NK-92 (cell line): ENCODE measurements around the gene TEX261.
"Not testable (repeated sequence)": the region's sequence is repeated elsewhere in the genome, so short reads cannot be mapped to it uniquely, and the experiment has no call there.

Experiments used
- DNase-seq: peaks from one replicate; lab custom pipeline; 2025; ENCODE audit not compliant: unreplicated experiment; lab: John Stamatoyannopoulos, UW

TEX261 gene

GRCh38 chr2:71000780-71001591 is 6.3 kb upstream of the TEX261 start:
- DNase-seq: peak; percentile 8

- DNase-seq: not testable (repeated sequence)
Observed at GRCh38 chr2:70999931-71000330, 5.3 kb upstream of the TEX261 start.

GRCh38 chr2:70999362-70999761 is 4.7 kb upstream of the TEX261 start:
- no peak for DNase-seq

- DNase-seq: not testable (repeated sequence)
Observed at GRCh38 chr2:70998885-70999284, 4.2 kb upstream of the TEX261 start.

GRCh38 chr2:70995426-70995729 is 705 bp upstream of the TEX261 start:
- DNase-seq: no peak

- no peak for DNase-seq
Observed at GRCh38 chr2:70994009-70994698, 519 bp downstream of the TEX261 start.

- no peak for DNase-seq
Observed at GRCh38 chr2:70992945-70993853, 1.5 kb downstream of the TEX261 start.

GRCh38 chr2:70991742-70992141 is 2.9 kb downstream of the TEX261 start:
- DNase-seq: no peak

- DNase-seq: no peak
Observed at GRCh38 chr2:70991142-70991541, 3.5 kb downstream of the TEX261 start.

- no peak for DNase-seq
Observed at GRCh38 chr2:70990216-70990615, 4.5 kb downstream of the TEX261 start.

- DNase-seq: no peak
Observed at GRCh38 chr2:70988726-70989648, 5.7 kb downstream of the TEX261 start.

GRCh38 chr2:70988151-70988550 is 6.5 kb downstream of the TEX261 start:
- DNase-seq: no peak

GRCh38 chr2:70987386-70987785 is 7.3 kb downstream of the TEX261 start:
- no peak for DNase-seq

- no peak for DNase-seq
Observed at GRCh38 chr2:70986499-70987189, 8.0 kb downstream of the TEX261 start.

- no peak for DNase-seq
Observed at GRCh38 chr2:70985956-70986355, 8.7 kb downstream of the TEX261 start.

GRCh38 chr2:70985283-70985688 is 9.4 kb downstream of the TEX261 start:
- no peak for DNase-seq

- peak; percentile 3 for DNase-seq
Observed at GRCh38 chr2:70984576-70985282, 9.9 kb downstream of the TEX261 start.

GRCh38 chr2:70984228-70984575 is 10.5 kb downstream of the TEX261 start:
- no peak for DNase-seq

GRCh38 chr2:70983506-70984227 is 11.0 kb downstream of the TEX261 start:
- no peak for DNase-seq
